K562 (cell line): ENCODE measurements around the gene SLCO2A1. TPM values are rescaled to one million over a fixed set of nuclear protein-coding genes. Genes with fewer than 3 reads are reported as not detected.

Experiments
- ATAC-seq: fragments of 200-7000 bp; cut with Tn5 transposase; 3 replicates; pipeline ENCODE4 v1.9.1; 2020; ENCODE audit warnings: moderate library complexity
- BruUV-seq: library from RNA; stranded (reverse); fragments of 400-500 nt; replicated peaks from 2 replicates; lab custom pipeline; 2021; lab: Mats Ljungman, UMichigan
- CTCF ChIA-PET: fragments of 300-600 bp; formaldehyde crosslinking; extraction: SDS; loops from one replicate; lab custom pipeline; 2021; ENCODE audit warnings: low intra/inter-chr PET ratio; lab: Yijun Ruan, JAX
- POLR2A ChIA-PET: fragments of 300-600, 350-650 bp; sonication (Branson Sonifier 250); formaldehyde crosslinking; extraction: SDS; loops from one replicate; lab custom pipeline; 2021; ENCODE audit warnings: antibody characterized with exemption, inconsistent platforms; lab: Yijun Ruan, JAX
- DNase-seq, 4 experiments: peaks; one replicate each; pipeline versions ENCODE4 v3.0.0 to v3.0.0-alpha.2; 2011 to 2018; ENCODE audit warnings: low spot score in 3 of 4, mixed read lengths in 3 of 4; ENCODE audit errors: extremely low read depth in 1 of 4
- FAIRE-seq: peaks from 2 replicates; lab custom pipeline; 2011; peaks lifted over from hg19 to GRCh38; lab: Jason Lieb, UNC
- H2AFZ ChIP-seq: 2 replicates; pipeline ENCODE4 v1.6.0; 2011; ENCODE audit warnings: low read depth, low read length, control low read depth, inconsistent platforms
- H3K27ac ChIP-seq: fragments of 200-600 bp; 3 replicates; pipeline ENCODE4 v1.8.0; 2011; ENCODE audit warnings: low read depth, mild to moderate bottlenecking, control low read depth, inconsistent platforms, low read length, moderate library complexity, mixed read lengths; ENCODE audit errors: extremely low read depth
- H3K27me3 ChIP-seq, 2 experiments: fragments of 300-600 bp in 1 of 2; 2 replicates in 1 of 2; 3 replicates in 1 of 2; pipeline versions ENCODE4 v1.6.0 to v1.8.0; 2011; ENCODE audit warnings: inconsistent platforms in 2 of 2, low read length in 2 of 2, mild to moderate bottlenecking in 1 of 2, mixed read lengths in 1 of 2, moderate library complexity in 1 of 2; ENCODE audit not compliant: control insufficient read depth in 2 of 2, insufficient read depth in 2 of 2
- H3K36me3 ChIP-seq: fragments of 300-600 bp; 3 replicates; pipeline ENCODE4 v1.8.0; 2011; ENCODE audit warnings: mild to moderate bottlenecking, low read length, inconsistent platforms; ENCODE audit not compliant: control insufficient read depth, insufficient read depth
- H3K4me1 ChIP-seq, 2 experiments: fragments of 200-600 bp in 1 of 2; replicated peaks in 1 of 2; 2 replicates in 1 of 2; 3 replicates in 1 of 2; pipeline versions ENCODE4 v1.5.1 to v1.8.0; 2011; ENCODE audit warnings: inconsistent platforms in 2 of 2, low read length in 2 of 2, mild to moderate bottlenecking in 1 of 2, mixed read lengths in 1 of 2, moderate library complexity in 1 of 2; ENCODE audit not compliant: control insufficient read depth in 2 of 2, insufficient read depth in 2 of 2
- H3K4me2 ChIP-seq: 2 replicates; pipeline ENCODE4 v1.6.1; 2011; ENCODE audit warnings: low read length, control low read depth, inconsistent platforms, mixed read lengths; ENCODE audit not compliant: insufficient read depth
- H3K4me3 ChIP-seq: fragments of 200-600 bp; sonication (generic), shearing (Covaris generic); 2 replicates; pipeline ENCODE4 v1.5.1; 2016; ENCODE audit warnings: control low read depth, inconsistent platforms
- H3K79me2 ChIP-seq: fragments of 200-600 bp; 3 replicates; pipeline ENCODE4 v1.8.0; 2011; ENCODE audit warnings: low read length, inconsistent platforms; ENCODE audit not compliant: control insufficient read depth, insufficient read depth
- H3K9ac ChIP-seq, 2 experiments: 2 replicates each; pipeline versions ENCODE4 v1.6.0 to v1.6.1; 2011; ENCODE audit warnings: low read depth in 2 of 2, low read length in 2 of 2, control low read depth in 1 of 2, inconsistent platforms in 1 of 2, mild to moderate bottlenecking in 1 of 2, mixed read lengths in 1 of 2; ENCODE audit not compliant: insufficient read depth in 1 of 2
- H3K9me1 ChIP-seq: one replicate; pipeline ENCODE4 v1.6.0; 2011; ENCODE audit warnings: inconsistent platforms, mild to moderate bottlenecking, low read length, moderate library complexity; ENCODE audit not compliant: control insufficient read depth, insufficient read depth
- H3K9me3 ChIP-seq: replicated peaks from 2 replicates; pipeline ENCODE4 v1.5.1; 2011; ENCODE audit warnings: low read depth, low read length, inconsistent platforms; ENCODE audit not compliant: control insufficient read depth, insufficient read depth
- H4K20me1 ChIP-seq: replicated peaks from 2 replicates; pipeline ENCODE4 v1.6.1; 2011; ENCODE audit warnings: low read length, inconsistent platforms, mixed read lengths; ENCODE audit not compliant: control insufficient read depth, insufficient read depth
- CBFA2T2 ChIP-seq: fragments of 450-650 bp; conservative IDR thresholded peaks from 2 replicates; pipeline ENCODE4 v1.6.1; 2017; ENCODE audit warnings: mild to moderate bottlenecking
- DMBX1 ChIP-seq: fragments of 250-450 bp; sonication (Bioruptor Pico); IDR thresholded peaks from 2 replicates; pipeline ENCODE4 v1.8.0; 2022; ENCODE audit warnings: inconsistent platforms, mild to moderate bottlenecking, moderate library complexity, borderline replicate concordance
- EP300 ChIP-seq: IDR thresholded peaks from 2 replicates; pipeline ENCODE4 v1.6.1; 2012; ENCODE audit warnings: low read length, improper control_type of control experiment
- MEIS2 ChIP-seq: fragments of 450-650 bp; IDR thresholded peaks from 2 replicates; pipeline ENCODE4 v1.6.1; 2014; ENCODE audit warnings: mild to moderate bottlenecking; ENCODE audit not compliant: partially characterized antibody
- MTF1 ChIP-seq: fragments of 250-450 bp; sonication (Bioruptor Pico); IDR thresholded peaks from 2 replicates; pipeline ENCODE4 v1.9.0; 2021; ENCODE audit warnings: moderate library complexity, mild to moderate bottlenecking, inconsistent platforms, borderline replicate concordance
- PBX2 ChIP-seq, 2 experiments: IDR thresholded peaks in 1 of 2; conservative IDR thresholded peaks in 1 of 2; 2 replicates each; pipeline ENCODE4 v1.6.1; 2016; ENCODE audit warnings: low read depth in 2 of 2, mild to moderate bottlenecking in 1 of 2, missing compliant biosample characterization in 1 of 2, missing genetic modification characterization in 1 of 2, moderate library complexity in 1 of 2
- RAD51 ChIP-seq: fragments of 450-650 bp; IDR thresholded peaks from 2 replicates; pipeline ENCODE4 v1.7.1; 2016; ENCODE audit warnings: low read depth, mild to moderate bottlenecking, borderline replicate concordance
- TFE3 ChIP-seq: fragments of 450-650 bp; formaldehyde crosslinking; IDR thresholded peaks from 2 replicates; pipeline ENCODE4 v1.4.0; 2020; ENCODE audit warnings: mild to moderate bottlenecking, mixed read lengths
- USF1 ChIP-seq: sonication (generic); formaldehyde crosslinking; IDR thresholded peaks from 2 replicates; pipeline ENCODE4 v1.9.0; 2022; ENCODE audit warnings: mild to moderate bottlenecking, missing genetic modification reagents
- WGBS: fragments of 100-300 bp; shearing (Covaris generic); methylation state at CpG from one replicate; pipeline ENCODE4 v1.1.6; 2016; ENCODE audit warnings: low coverage, mixed read lengths; ENCODE audit not compliant: insufficient coverage; ENCODE audit errors: missing lambda C conversion rate; 5-methylcytosine and 5-hydroxymethylcytosine counted together
- in situ Hi-C: fragments of 300-500 bp; cut with MboI; formaldehyde crosslinking; loops from 4 replicates; pipeline ENCODE4 v1.15.0; 2018; ENCODE audit warnings: inconsistent platforms, mixed read lengths
- intact Hi-C: fragments of 100-400 bp; cut with micrococcal nuclease; formaldehyde crosslinking; loops from 2 replicates; pipeline ENCODE4 v1.14.2; 2022
- polyA plus RNA-seq, 8 experiments: library from polyadenylated mRNA; depleted of rRNA in 4 of 8; stranded (reverse) in 5 of 8; unstranded in 3 of 8; fragments of >200 nt; fragmentation: Nextera tagmentation in 2 of 8; fragmentation: Illumina TruSeq in 1 of 8; extraction: Ambion mirVana in 2 of 8; extraction: Trizol in 1 of 8; gene quantifications; 2 replicates each; pipeline versions ENCODE4 v1.2.1 to v1.2.3, GENCODE V29; 2011 to 2014; ENCODE audit warnings: inconsistent platforms in 1 of 8, missing spikeins in 1 of 8
- total RNA-seq, 7 experiments: library from RNA; depleted of rRNA in 6 of 7; stranded (reverse); fragments of >200 nt in 6 of 7; fragmentation: Illumina TruSeq in 2 of 7; extraction: Trizol in 2 of 7; gene quantifications; 2 replicates each; pipeline versions ENCODE4 v1.2.1 to v1.2.3, GENCODE V29; 2011 to 2021; ENCODE audit warnings: low replicate concordance in 1 of 7
- TF ChIP-seq, protein P1 (sequence below): sonication (generic); formaldehyde crosslinking; IDR thresholded peaks from 2 replicates; pipeline ENCODE4 v1.5.0; 2020; ENCODE audit warnings: missing genetic modification reagents

SLCO2A1 gene
- total and polyA plus RNA-seq, 9 of the 15 experiments (the other 6 are each of a cell fraction or from before 2014, with no cell fraction given), result 0.16 to 1.0 TPM; not detected in 7

DNA sequence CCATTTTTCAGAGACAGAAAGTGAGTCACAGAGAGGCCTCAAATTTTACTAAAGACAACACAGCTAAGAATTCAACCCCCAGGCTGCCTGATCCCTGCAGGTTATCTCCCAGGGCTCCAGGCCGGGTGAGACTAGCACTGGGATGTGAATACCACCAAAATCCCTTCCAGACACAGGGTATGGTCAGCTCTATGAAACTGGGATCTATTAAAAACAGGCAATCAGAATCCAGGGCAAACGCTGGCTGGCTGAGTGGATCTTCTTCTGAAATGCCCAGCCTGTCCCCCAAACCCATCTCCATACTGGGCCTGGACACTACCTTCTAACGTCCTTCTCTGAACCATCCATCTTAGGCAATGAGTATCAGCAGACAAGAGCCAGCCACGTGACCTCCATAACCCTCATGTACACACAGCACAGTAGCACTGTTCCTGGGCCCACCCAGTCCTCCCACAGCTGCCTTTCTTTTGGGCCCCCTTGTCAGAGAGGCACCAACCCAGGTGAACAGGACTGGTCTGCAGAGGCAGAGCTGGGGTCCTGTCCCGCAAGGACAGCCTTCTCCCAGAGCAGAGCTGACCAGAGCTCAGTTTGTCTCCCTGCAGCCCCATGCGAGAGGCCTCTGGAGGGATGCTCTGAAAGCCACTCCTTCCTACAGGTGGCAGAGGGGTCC is 135.9 kb downstream of the SLCO2A1 start:
- TF ChIP-seq MTF1, result no peak
- TF ChIP-seq CBFA2T2, result peak; percentile 5; the same call in 1 of the 2 replicates
- peak; percentile 76 for TF ChIP-seq USF1 (CRISPR knock-in tag)
- no peak for TF ChIP-seq DMBX1 (CRISPR knock-in tag)
- peak; percentile 31; the same call in 1 of the 2 replicates for TF ChIP-seq TFE3 (CRISPR knock-in tag)
- peak; percentile 77 for TF ChIP-seq RAD51
- TF ChIP-seq PBX2 (CRISPR knock-in tag; IDR thresholded peaks at IDR 0.05; ENCODE audit: low read depth), result no peak
- 0 out of 2 replicates have a peak, but pooled peaks have one; percentile 12 for TF ChIP-seq PBX2 (tag; conservative IDR thresholded peaks at IDR 0.05; ENCODE audit: low read depth)
- TF ChIP-seq, protein P1, sequence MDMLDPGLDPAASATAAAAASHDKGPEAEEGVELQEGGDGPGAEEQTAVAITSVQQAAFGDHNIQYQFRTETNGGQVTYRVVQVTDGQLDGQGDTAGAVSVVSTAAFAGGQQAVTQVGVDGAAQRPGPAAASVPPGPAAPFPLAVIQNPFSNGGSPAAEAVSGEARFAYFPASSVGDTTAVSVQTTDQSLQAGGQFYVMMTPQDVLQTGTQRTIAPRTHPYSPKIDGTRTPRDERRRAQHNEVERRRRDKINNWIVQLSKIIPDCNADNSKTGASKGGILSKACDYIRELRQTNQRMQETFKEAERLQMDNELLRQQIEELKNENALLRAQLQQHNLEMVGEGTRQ (CRISPR knock-in tag), result peak; percentile 74
- TF ChIP-seq MEIS2, result peak; percentile 32
- TF ChIP-seq EP300, result no peak
- DNase-seq (peak in 1 of 4 experiments; percentile 5), ATAC-seq (peak; percentile 10), FAIRE-seq (no peak)
- no peak overlapping the region for H3K9ac ChIP-seq
- ChIA-PET POLR2A (interaction anchor here (0.6 to 1.9 kb wide), 3 partner anchors 40 to 503 kb away, joined by 3 to 5 read pairs (median 3); no protein-coding TSS in a partner anchor), CTCF (no interaction called here)
- 42% methylated on average over 5 of the region's 6 CpGs for WGBS
- peaks cover 18% of the 10 kb centered on the region for H3K79me2 ChIP-seq
- in situ Hi-C loops (no loop called here), intact Hi-C loops (loop anchor here (2.0 kb wide), 1 partner anchor 43 kb away; no protein-coding TSS in a partner anchor)
- H2AFZ ChIP-seq, result no peak overlapping the region
- H3K4me2 ChIP-seq, result peak overlapping the region; percentile 3
- BruUV-seq, result no TSS peak
- no peaks in the 10 kb centered on the region for H4K20me1 ChIP-seq
- no peaks in the 10 kb centered on the region for H3K36me3 ChIP-seq
- H3K9me1 ChIP-seq, result no peaks in the 10 kb centered on the region
- H3K27me3 ChIP-seq, result 0 out of 5 replicates have a peak, but pooled peaks cover 0 to 6% of the 10 kb centered on the region in 2 experiments
- peaks cover 26 to 41% of the 10 kb centered on the region in 2 experiments; a peak in 4 of 5 replicates for H3K4me1 ChIP-seq
- H3K4me3 ChIP-seq, result no peak overlapping the region
- no peaks in the 10 kb centered on the region for H3K9me3 ChIP-seq
- H3K27ac ChIP-seq, result no peak overlapping the region
